Right cardiac atrium (tissue), 5 donors: ENCODE results near the gene HRH3. TPM values are rescaled to one million over a fixed set of nuclear protein-coding genes. Genes with fewer than 3 reads are reported as not detected.
A peak's percentile ranks its signal among the peaks of the same experiment; 100 is the strongest.

Experiments
- ATAC-seq, 2 donors: fragments of 200-7000 bp; cut with Tn5 transposase; one replicate each; pipeline versions ENCODE4 v1.8.0 to v1.9.1; 2020; ENCODE audit warnings: moderate library complexity in 2 of 2, mild to moderate bottlenecking in 1 of 2
- DNase-seq, 3 donors: peaks; one replicate each; pipeline ENCODE4 v3.0.0-alpha.2; 2020
- H3K27ac ChIP-seq: one replicate; pipeline ENCODE4 v1.5.1; 2013; ENCODE audit warnings: mild to moderate bottlenecking, low read length, control low read depth, moderate library complexity
- H3K27me3 ChIP-seq: one replicate; pipeline ENCODE4 v1.6.1; 2013; ENCODE audit not compliant: control insufficient read depth, insufficient read depth
- H3K4me1 ChIP-seq: one replicate; pipeline ENCODE4 v1.6.1; 2013; ENCODE audit warnings: low read length; ENCODE audit not compliant: control insufficient read depth, insufficient read depth
- H3K4me3 ChIP-seq: one replicate; pipeline ENCODE4 v1.5.1; 2013; ENCODE audit warnings: low read length, control low read depth
- H3K9me3 ChIP-seq: one replicate; pipeline ENCODE4 v1.6.1; 2013; ENCODE audit warnings: low read length; ENCODE audit not compliant: control insufficient read depth
- WGBS: extraction: QIAGEN DNeasy Blood & Tissue Kit; methylation state at CpG from one replicate; pipeline ENCODE4 v1.1.7; 2013; 5-methylcytosine and 5-hydroxymethylcytosine counted together
- intact Hi-C, 4 donors: fragments of 100-400 bp; cut with DNase I; formaldehyde crosslinking; loops; one replicate each; pipeline versions ENCODE4 v1.11.0 to v1.14.0; 2022 to 2023
- polyA plus RNA-seq: library from polyadenylated mRNA; stranded (reverse); fragments of 200-250 nt; gene quantifications from one replicate; pipeline ENCODE4 v1.2.3, GENCODE V29; 2013
- total RNA-seq, 4 donors: library from RNA; stranded (reverse); fragmentation: NEBNext Ultra II Directional; extraction: Animal tissue kit (Norgen Biotek cat#: 25700); gene quantifications; one replicate each; pipeline ENCODE4 v1.2.1, GENCODE V29; 2021
- donor health status: healthy with polysubstance abuse.
- donor health status: DM: no; HTN: yes; CAD: no.
- donor health status: DM: no; HTN: no; CAD: no.
- donor health status: DM: no; HTN: yes; CAD: no; lungs with severe emphysema.
- donor health status: DM: yes; HTN: yes; CAD: no.

Gene HRH3
- total and polyA plus RNA-seq, 5 donors: not detected

- Histone ChIP-seq H3K4me3 (no peak overlapping the region), H3K4me1 (no peaks in the 10 kb centered on the region), H3K9me3 (no peaks in the 10 kb centered on the region), H3K27ac (no peak overlapping the region), H3K27me3 (no peaks in the 10 kb centered on the region)
- no peak for ATAC-seq
- DNase-seq: peak in 1 of 3 donors; percentile 43
- 95% methylated on average over 23 of the region's 23 CpGs for WGBS
- intact Hi-C loops: no loop called here
Measured at GRCh38 chr20:62168890-62169435, 51.1 kb downstream of the HRH3 start.

DNA sequence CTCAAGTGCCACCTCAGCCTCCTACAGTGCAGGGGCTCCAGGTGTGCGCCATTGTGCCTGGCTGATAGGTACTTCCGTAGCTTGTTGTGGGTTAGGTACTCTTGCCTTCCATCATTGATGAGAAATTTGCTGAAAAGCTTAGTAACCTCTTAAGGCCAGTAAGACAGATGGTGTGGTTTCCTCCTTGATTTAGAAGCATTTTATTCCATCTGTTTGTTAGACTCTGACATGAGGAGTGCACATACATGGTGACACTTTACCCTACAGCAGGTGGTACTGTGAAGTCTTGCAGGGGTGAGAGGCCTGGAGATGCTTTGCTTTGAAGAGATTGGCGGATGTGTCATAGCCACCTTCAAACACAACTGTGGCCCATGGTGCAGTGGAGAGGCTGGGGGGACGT is 52.0 kb downstream of the HRH3 start:
- 94% methylated on average over 4 of the region's 4 CpGs for WGBS
- DNase-seq (no peak), ATAC-seq (no peak)
- Histone ChIP-seq H3K27me3 (no peaks in the 10 kb centered on the region), H3K4me3 (no peak overlapping the region), H3K4me1 (no peaks in the 10 kb centered on the region), H3K27ac (no peak overlapping the region), H3K9me3 (no peaks in the 10 kb centered on the region)
- intact Hi-C loops: no loop called here

DNA sequence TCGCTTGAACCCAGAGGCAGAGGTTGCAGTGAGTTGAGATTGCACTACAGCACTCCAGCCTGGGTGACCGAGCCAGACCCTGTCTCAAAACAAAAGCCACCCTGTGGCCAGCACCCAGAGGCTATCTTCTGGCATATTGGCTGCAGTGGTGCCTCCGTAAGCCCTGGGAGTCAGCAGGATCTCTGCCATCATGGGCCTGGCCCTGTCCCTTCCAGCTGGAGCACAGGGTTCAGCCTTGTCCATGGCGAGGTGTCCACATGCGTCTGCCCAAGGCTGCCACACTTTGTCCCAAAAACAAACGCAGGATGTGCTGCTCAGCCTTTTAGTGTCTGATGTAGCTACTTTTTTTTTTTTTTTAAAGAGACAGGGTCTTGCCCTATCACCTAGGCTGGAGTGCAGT is 52.6 kb downstream of the HRH3 start:
- intact Hi-C loops: no loop called here
- WGBS: 73% methylated on average over 6 of the region's 6 CpGs
- Histone ChIP-seq H3K4me3 (no peak overlapping the region), H3K4me1 (no peaks in the 10 kb centered on the region), H3K27ac (no peak overlapping the region), H3K9me3 (no peaks in the 10 kb centered on the region), H3K27me3 (no peaks in the 10 kb centered on the region)
- DNase-seq (peak in 1 of 3 donors; percentile 26), ATAC-seq (no peak)

DNA sequence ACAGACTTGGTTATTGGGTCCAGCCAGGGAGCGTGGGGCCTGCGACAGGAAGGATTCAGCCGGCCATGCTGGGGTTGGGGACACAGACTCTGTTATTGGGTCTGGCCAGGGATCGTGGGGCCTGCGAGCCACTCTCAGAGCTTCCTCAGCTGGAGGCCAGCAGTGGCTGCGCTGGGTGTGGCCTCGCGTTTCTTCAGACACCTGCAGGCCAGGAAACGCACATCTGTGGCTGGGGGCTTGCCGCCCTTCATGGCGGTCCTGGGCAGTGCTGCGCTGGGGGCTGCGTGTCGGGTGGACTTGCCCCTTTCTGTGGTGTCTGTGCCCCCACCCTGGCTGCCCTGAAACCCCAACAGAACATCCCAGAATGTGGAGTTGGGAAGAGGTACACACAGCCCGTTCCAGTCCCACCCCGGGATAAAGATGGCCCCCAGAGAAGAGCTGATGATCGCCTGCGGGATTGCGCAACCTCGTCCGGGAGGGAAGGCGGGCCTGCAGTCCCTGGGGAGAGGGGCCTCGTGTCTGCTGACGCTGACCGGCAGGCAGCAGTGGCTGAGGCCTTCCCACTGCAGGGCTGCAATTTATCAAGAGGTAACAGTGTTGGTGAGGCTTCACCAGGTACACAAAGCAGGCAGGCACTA is 54.2 kb downstream of the HRH3 start:
- Histone ChIP-seq H3K27ac (no peak overlapping the region), H3K27me3 (no peaks in the 10 kb centered on the region), H3K4me3 (no peak overlapping the region), H3K9me3 (no peaks in the 10 kb centered on the region), H3K4me1 (no peaks in the 10 kb centered on the region)
- peak in 1 of 2 donors; percentile 12 for ATAC-seq
- intact Hi-C loops: no loop called here
- WGBS: 78% methylated on average over 25 of the region's 25 CpGs
- peak; percentile 64 to 79 (median 78) for DNase-seq

Other genes with a start within 250 kb of the HRH3 start
- 10 to 100 TPM in 1 of 4 donors, 1 to 10 TPM in 3; 7.0 to 13.6 (median 8.6) TPM for gene TAF4, start 154.4 kb downstream of the HRH3 start, total RNA-seq
- 3.8 TPM for gene TAF4, start 154.4 kb downstream of the HRH3 start, polyA plus RNA-seq
- gene LSM14B, start 97.8 kb downstream of the HRH3 start, total RNA-seq: 10 to 100 TPM; 32.9 to 45.7 (median 40.9) TPM
- gene LSM14B, start 97.8 kb downstream of the HRH3 start, polyA plus RNA-seq: 27.6 TPM
- gene PSMA7, start 76.9 kb downstream of the HRH3 start, total RNA-seq: 100 to 1,000 TPM; 178 to 215 (median 206) TPM
- gene PSMA7, start 76.9 kb downstream of the HRH3 start, polyA plus RNA-seq: 244 TPM
- 1 to 10 TPM; 7.8 to 8.8 (median 8.1) TPM for gene SS18L1, start 76.5 kb downstream of the HRH3 start, total RNA-seq
- gene SS18L1, start 76.5 kb downstream of the HRH3 start, polyA plus RNA-seq: 6.2 TPM
- 10 to 100 TPM; 20.4 to 25.7 (median 25.1) TPM for gene MTG2, start 37.2 kb downstream of the HRH3 start, total RNA-seq
- 29.2 TPM for gene MTG2, start 37.2 kb downstream of the HRH3 start, polyA plus RNA-seq
- 10 to 100 TPM; 44.1 to 61.6 (median 44.7) TPM for gene OSBPL2, start 18.2 kb upstream of the HRH3 start, total RNA-seq
- 20.0 TPM for gene OSBPL2, start 18.2 kb upstream of the HRH3 start, polyA plus RNA-seq
- gene ADRM1, start 82.7 kb upstream of the HRH3 start, total RNA-seq: 10 to 100 TPM; 65.0 to 80.9 (median 73.4) TPM
- 87.5 TPM for gene ADRM1, start 82.7 kb upstream of the HRH3 start, polyA plus RNA-seq
- gene LAMA5, start 147.0 kb upstream of the HRH3 start, total RNA-seq: 10 to 100 TPM; 77.4 to 97.9 (median 86.8) TPM
- 93.7 TPM for gene LAMA5, start 147.0 kb upstream of the HRH3 start, polyA plus RNA-seq
- 100 to 1,000 TPM; 703 to 815 (median 736) TPM for gene RPS21, start 166.8 kb upstream of the HRH3 start, total RNA-seq
- 2,060 TPM for gene RPS21, start 166.8 kb upstream of the HRH3 start, polyA plus RNA-seq
- gene CABLES2, start 187.0 kb upstream of the HRH3 start, total RNA-seq: 10 to 100 TPM; 12.3 to 29.4 (median 16.3) TPM
- 10.9 TPM for gene CABLES2, start 187.0 kb upstream of the HRH3 start, polyA plus RNA-seq
- gene RBBP8NL, start 207.3 kb upstream of the HRH3 start, total RNA-seq: not detected
- gene RBBP8NL, start 207.3 kb upstream of the HRH3 start, polyA plus RNA-seq: not detected